Measurements from ENCODE around the gene REXO1.

DNA sequence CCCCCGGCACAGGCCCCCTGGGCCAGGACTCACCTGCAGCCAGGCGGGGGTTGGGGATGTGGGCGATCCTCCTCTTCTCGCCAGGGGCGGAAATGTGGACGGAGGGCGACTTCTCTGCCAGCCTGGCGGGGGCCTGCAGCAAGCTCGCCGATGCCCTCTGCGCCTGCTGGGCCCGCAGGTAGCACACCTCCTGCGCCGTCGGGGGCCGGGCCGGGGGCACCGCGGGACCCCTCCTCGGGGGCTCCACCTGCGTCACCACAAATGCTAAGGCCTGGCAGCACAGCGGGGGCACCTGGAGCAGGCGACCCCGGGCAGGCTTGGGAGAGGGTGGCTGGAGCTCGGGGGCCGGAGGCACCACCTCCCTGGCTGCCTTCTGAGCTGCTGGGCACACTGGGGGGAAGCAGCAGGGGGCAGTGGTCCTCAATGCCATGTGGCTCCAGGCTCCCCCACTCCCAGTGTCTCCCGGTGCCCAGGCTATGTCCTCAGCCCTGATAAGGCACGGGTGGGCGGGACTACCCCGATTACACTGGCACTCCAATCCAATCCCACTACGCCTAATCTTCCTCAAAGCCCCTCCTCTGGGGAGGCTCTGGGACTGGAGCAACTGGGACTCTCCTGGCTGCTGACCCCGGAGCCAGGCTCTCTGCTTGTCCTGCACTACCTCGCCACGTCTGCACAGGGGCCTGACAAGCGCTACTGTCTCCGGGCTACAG, 24.6 kb downstream of the REXO1 start:
- TF ChIP-seq, protein P1, sequence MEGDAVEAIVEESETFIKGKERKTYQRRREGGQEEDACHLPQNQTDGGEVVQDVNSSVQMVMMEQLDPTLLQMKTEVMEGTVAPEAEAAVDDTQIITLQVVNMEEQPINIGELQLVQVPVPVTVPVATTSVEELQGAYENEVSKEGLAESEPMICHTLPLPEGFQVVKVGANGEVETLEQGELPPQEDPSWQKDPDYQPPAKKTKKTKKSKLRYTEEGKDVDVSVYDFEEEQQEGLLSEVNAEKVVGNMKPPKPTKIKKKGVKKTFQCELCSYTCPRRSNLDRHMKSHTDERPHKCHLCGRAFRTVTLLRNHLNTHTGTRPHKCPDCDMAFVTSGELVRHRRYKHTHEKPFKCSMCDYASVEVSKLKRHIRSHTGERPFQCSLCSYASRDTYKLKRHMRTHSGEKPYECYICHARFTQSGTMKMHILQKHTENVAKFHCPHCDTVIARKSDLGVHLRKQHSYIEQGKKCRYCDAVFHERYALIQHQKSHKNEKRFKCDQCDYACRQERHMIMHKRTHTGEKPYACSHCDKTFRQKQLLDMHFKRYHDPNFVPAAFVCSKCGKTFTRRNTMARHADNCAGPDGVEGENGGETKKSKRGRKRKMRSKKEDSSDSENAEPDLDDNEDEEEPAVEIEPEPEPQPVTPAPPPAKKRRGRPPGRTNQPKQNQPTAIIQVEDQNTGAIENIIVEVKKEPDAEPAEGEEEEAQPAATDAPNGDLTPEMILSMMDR (IDR thresholded peaks at IDR 0.05), result no peak
- TF ChIP-seq POLR2A (IDR thresholded peaks at IDR 0.05), result no peak
- TF ChIP-seq EP300 (IDR thresholded peaks at IDR 0.05), result no peak
